HFF-Myc (cell line): ENCODE results near the gene ECSCR.

Experiments used
- DNase-seq: peaks from one replicate; pipeline ENCODE4 v3.0.0-alpha.2; 2011; ENCODE audit warnings: low read depth; ENCODE audit errors: extremely low read depth
- H3K4me3 ChIP-seq: replicated peaks from 2 replicates; pipeline ENCODE4 v1.5.1; 2011; ENCODE audit warnings: low read depth, mild to moderate bottlenecking, control low read depth, low read length
- TF ChIP-seq, protein P1 (sequence below): IDR thresholded peaks from 2 replicates; pipeline ENCODE4 v1.5.1; 2012; ENCODE audit warnings: mild to moderate bottlenecking, low read depth, low read length, control low read depth; ENCODE audit errors: missing control alignments

Gene ECSCR

DNA sequence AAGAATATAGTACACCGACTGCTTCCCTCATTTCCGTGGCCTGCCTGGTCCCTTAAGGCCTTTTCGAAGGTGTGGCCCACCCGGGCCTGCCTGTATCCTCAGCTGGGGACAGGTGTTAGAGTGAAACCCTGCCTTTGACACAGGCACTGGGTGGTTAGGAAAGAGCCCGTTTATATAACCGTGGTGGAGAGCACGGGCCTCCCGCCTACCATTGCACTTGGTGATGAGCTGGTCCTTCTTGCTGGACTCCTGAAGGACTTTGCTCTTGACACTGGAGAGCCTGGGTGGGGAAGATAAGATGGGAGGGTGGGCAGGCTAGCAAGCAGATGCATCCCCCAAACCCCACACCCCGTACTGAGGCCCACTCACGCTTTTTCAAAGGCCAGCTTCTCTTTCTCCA, 61.0 kb downstream of the ECSCR start:
- TF ChIP-seq, protein P1, sequence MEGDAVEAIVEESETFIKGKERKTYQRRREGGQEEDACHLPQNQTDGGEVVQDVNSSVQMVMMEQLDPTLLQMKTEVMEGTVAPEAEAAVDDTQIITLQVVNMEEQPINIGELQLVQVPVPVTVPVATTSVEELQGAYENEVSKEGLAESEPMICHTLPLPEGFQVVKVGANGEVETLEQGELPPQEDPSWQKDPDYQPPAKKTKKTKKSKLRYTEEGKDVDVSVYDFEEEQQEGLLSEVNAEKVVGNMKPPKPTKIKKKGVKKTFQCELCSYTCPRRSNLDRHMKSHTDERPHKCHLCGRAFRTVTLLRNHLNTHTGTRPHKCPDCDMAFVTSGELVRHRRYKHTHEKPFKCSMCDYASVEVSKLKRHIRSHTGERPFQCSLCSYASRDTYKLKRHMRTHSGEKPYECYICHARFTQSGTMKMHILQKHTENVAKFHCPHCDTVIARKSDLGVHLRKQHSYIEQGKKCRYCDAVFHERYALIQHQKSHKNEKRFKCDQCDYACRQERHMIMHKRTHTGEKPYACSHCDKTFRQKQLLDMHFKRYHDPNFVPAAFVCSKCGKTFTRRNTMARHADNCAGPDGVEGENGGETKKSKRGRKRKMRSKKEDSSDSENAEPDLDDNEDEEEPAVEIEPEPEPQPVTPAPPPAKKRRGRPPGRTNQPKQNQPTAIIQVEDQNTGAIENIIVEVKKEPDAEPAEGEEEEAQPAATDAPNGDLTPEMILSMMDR = no peak
- no peak overlapping the region for H3K4me3 ChIP-seq
- DNase-seq = no peak

DNA sequence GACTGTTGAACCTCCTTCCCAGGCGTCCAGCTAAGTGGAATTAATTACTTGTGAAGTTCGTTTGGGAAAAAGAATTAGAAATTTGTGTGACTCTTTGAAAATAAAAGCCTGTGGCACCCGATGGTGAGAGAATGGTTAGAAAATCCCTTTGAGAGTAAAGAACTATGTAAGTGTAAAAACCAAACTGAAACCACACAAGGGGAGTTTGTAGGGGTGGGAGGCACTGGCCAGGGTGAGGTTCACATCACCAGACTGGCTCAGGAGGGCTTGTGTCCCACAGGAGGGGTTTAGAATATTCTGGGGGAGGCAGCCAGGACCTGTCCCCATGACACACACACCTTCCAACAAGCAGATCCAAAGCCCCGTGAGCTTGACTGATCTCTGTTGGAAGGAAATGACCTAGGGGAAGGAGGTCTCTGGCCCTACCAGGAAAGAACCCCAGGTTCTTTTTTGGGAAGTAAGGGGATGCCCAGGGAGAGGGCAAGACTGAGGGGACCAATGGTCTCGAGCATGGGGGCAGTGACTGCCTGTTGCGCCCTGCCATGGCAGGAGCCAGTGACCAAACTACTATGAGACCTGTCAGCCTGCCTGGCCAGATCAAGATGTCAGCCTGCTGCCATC, 62.9 kb downstream of the ECSCR start:
- H3K4me3 ChIP-seq = no peak overlapping the region
- DNase-seq = no peak
- TF ChIP-seq, protein P1 = no peak
